ENCODE measurements around the gene C16orf87. TPM values are rescaled to one million over a fixed set of nuclear protein-coding genes. Genes with fewer than 3 reads are reported as not detected.

C16orf87 gene
- polyA plus RNA-seq, 3 donors: 26.6 to 29.3 (median 27.3) TPM

Other genes starting within 250 kb of the C16orf87 start
- gene SHCBP1, start 209.8 kb downstream of the C16orf87 start, polyA plus RNA-seq (ENCODE audit: insufficient read length in 3 of 3): 10 to 100 TPM in 1 of 3 donors, 1 to 10 TPM in 2; 7.3 to 12.8 (median 9.9) TPM
- gene VPS35, start 142.0 kb downstream of the C16orf87 start, polyA plus RNA-seq (ENCODE audit: insufficient read length in 3 of 3): 100 to 1,000 TPM; 143 to 177 (median 145) TPM
- 10 to 100 TPM; 20.3 to 32.5 (median 26.9) TPM for gene ORC6, start 141.5 kb downstream of the C16orf87 start, polyA plus RNA-seq (ENCODE audit: insufficient read length in 3 of 3)
- gene MYLK3, start 82.8 kb downstream of the C16orf87 start, polyA plus RNA-seq (ENCODE audit: insufficient read length in 3 of 3): 1 to 10 TPM in 1 of 3 donors, under 1 TPM in 2; 0.59 to 1.8 (median 0.78) TPM
- gene GPT2, start 53.2 kb upstream of the C16orf87 start, polyA plus RNA-seq (ENCODE audit: insufficient read length in 3 of 3): 10 to 100 TPM; 24.8 to 31.6 (median 30.8) TPM
- 10 to 100 TPM; 80.1 to 96.6 (median 81.9) TPM for gene DNAJA2, start 142.5 kb upstream of the C16orf87 start, polyA plus RNA-seq (ENCODE audit: insufficient read length in 3 of 3)

Measured in renal cortex interstitium (tissue), 3 donors.